NCI-H2227 (cell line): ENCODE measurements around the gene NHS.
"Not testable (repeated sequence)": the region's sequence is repeated elsewhere in the genome, so short reads cannot be mapped to it uniquely, and the experiment has no call there.

Experiments
- DNase-seq: peaks from one replicate; lab custom pipeline; 2025; ENCODE audit not compliant: unreplicated experiment; lab: John Stamatoyannopoulos, UW

NHS gene

GRCh38 chrX:17494216-17494615 is 119.2 kb downstream of the NHS start:
- DNase-seq: no peak

DNA sequence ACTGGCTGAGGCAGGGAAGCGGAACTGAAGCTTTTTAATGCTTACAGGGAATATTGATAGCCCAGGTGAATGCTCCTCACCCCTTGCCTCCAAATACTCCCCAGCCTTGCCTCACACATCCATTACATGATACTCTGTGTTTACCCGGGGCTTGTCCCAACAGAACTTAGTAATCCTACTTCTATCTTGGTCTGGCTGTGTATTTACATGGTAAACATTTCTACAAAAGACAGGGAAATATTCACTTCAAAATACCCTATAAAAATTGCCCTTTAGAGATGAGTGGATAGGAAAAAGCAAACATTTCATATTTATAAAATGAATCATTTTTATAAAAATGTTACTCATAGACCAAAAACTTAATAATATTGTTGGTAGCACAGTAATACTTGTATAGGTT is 120.1 kb downstream of the NHS start:
- no peak for DNase-seq

DNA sequence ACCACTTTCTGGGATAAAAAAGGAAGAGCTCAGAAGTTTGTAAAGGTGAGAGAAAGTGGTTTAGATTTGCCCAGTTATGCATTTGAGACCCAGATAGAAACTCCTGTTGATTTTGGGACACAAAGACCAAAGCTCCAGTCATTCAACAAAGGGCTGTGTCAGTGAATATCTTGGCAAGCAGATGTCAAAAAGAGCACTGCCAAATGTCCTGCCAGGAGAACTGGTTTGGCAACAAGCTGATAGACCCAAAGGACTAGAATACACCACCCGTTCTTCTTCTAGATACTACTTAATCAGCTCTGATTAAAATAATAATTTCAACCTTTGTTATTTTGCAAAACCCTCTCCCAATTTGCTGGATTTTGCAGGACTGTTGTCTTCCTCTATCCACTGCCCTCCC is 121.4 kb downstream of the NHS start:
- DNase-seq: no peak

DNA sequence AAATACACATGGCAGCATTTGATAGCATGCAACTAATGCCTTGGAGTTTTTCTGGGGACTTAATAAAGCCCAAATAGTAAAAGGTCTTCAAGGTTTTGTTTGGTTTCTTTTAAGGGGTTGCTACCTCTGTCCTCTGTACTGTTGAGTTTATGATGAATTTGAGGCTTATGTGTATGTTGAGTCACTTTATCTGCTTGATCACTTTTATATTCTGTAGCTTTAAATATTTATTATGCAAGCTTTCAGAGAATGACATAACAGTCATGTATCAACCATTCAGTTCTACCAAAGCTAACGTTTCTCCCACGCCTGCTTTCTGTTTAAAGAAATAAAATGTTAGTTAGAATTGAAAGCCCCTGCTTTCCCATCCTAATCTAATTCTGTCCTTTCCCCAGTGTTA is 122.2 kb downstream of the NHS start:
- DNase-seq: no peak

GRCh38 chrX:17499512-17499911 is 124.5 kb downstream of the NHS start:
- DNase-seq: no peak

DNA sequence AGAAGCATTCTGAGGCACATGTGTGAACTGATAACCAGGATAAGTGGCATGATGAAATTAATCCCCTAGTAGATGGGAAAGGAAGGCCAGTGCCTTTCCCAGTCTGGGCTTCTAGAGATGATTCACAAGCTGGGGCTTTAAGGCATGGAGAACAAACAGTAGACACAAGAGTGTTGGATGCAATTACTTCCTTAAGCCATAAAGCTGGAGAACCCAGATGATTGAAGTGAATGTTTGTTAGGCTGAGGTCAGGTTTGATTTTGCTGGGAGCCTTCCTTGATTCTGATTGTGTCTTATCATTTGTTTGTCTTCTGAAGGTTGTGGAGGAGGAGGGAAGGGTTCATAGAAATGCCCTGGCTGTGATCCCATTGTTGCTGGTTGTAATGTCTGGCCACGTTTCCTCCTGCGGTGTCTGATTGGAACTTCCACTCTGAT is 125.2 kb downstream of the NHS start:
- DNase-seq: no peak

DNA sequence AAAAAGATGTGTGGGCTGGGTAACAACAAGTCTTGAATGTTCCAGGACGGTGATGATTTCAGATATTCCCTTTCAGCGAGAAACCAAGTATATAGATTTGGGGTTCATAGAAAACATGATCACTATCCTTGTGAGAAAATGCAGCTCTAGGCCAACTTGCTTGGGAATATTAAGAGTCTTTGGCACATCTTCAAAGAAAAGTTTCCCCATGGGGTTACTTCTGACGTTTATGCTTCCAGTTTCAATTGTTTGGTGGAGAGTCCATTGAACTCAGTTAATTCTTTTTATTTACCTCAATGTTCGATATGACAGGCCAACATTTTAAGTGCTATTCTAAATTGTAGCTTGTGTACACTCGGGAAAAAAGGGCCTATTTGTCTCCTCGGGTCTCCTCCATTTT is 126.7 kb downstream of the NHS start:
- no peak for DNase-seq

- DNase-seq: not testable (repeated sequence)
Observed at GRCh38 chrX:17506352-17506751, 131.4 kb downstream of the NHS start.

DNA sequence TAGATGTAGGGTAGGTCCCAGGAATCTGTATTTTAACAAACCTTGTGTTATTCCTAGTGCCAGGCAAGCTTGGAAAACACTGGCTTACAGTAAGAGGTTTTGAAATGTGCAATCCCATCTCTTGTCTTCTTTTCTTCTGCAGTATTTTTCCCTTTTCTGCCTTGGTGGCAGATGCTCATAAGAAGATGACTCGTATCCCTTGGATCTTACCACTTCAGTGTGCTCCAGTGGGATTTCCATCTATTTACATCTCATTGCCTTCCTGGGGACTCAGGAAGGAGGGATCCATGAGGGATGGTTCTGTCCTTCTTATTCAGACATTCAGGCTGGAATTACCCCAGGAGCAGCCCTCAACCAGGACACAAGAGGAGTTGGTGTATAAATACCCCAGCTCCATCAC is 136.6 kb downstream of the NHS start:
- DNase-seq: no peak

DNA sequence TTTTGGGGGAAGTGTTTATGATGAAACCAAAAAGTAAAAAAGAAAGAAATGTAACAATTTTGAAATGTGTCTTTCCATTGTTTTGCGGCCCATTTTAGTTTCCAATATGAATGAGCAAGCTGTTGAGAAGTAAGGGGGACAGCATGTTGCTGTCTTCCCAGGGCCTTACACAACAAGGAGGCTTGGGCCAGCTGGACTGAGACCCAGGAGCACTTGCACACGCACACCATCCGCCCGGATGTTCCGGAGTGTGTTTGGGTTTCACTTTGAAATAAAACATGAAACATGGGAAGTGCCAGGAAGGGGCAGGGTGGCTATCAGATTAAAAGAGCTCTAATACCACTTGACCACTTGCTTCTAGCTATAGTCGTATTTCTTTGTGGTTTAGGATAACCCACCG is 144.4 kb downstream of the NHS start:
- no peak for DNase-seq

DNA sequence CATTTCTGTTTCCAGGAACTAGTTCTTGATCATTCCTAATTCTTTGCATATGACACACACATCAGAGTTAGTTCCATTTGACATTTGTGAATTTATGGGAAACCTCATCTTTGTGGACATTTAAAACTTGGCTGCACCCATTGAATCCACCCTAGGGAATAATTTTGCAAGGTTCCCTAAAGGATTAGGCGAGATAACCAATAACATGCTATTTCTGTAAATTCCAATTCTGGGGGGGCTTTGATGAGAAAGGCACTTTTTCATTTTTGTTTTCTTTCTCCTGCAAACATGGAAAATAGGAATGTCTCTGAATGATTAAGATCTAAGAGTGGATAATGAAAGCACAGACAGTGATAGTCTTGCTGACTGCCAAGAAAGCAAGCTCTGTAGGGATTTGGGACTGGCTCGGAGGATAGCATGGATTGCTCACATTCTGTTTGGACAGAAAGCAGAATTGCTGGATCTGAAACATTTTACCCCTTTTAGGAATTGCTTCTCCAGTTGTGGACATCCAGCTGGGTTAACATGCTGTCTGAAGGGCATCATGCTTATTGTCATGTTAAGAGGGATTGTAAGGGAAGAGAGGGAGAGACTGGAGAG is 145.1 kb downstream of the NHS start:
- DNase-seq: no peak

- peak; percentile 72 for DNase-seq
Observed at GRCh38 chrX:17521871-17522693, 147.1 kb downstream of the NHS start.

GRCh38 chrX:17525266-17525665 is 150.3 kb downstream of the NHS start:
- no peak for DNase-seq

DNA sequence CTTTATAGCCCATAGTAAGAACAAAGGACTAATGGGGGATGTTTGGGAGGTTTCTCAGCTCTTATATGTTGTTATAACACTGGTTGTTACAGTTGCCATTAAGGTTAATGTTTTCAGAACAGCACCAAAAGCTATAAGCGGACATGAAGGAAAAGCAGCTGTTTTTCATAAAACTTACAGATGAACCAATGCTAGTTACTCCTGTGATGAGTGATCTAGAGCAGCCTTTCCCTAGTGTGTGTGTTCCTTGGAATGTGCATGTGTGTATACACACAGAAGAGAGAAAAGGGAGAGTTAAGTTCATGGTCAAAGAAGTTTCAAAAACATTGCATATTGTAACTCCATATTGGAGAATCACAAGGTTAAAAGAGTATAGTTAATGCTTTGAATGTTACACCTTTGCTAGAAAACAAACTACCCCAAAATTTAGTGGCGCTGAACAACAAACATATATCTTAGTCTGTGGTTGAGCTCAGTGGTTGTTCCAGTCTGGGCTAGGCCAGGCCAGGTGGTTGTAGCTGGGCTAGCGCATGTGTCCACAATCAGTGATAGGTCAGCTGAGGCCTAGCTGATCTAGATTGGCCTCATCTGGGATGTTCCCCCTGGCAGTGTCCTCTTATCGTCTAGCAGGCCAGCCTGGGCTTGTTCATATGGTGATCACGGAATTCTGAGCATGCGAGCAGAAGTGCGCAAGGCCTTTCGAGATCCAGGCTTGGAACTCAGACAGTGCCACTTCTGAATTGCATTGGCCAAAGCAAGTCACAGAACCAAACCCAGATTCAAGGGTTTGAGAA is 151.0 kb downstream of the NHS start:
- no peak for DNase-seq

DNA sequence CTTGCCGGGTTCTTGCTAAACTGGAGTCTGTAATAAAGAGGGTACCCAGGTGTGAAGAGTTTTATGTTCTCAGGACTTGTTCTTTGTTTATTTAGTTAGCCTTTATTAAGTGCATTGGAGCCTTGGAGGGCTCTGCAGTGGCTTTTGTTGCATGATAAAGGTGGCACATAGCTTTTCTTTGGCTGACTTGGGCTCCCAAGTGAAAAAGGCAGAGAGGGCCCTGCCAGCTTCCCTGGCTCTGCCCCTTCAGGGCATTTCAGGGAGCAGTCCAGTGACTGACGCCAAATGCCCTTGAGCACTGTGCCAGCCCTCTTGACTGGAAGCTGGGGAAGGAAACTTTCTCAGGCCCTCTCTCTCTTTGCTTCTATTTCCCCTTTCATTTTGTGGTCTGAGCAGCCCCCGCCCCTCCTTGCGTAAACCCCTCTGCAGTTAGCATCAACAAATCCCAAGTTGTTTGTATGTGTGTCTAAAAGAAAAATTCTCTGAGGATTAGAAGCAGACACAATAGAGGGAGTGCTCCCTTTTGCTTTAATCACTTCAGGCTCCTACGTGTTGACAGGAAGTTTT is 152.2 kb downstream of the NHS start:
- DNase-seq: no peak

GRCh38 chrX:17527922-17528321 is 152.9 kb downstream of the NHS start:
- DNase-seq: no peak

DNA sequence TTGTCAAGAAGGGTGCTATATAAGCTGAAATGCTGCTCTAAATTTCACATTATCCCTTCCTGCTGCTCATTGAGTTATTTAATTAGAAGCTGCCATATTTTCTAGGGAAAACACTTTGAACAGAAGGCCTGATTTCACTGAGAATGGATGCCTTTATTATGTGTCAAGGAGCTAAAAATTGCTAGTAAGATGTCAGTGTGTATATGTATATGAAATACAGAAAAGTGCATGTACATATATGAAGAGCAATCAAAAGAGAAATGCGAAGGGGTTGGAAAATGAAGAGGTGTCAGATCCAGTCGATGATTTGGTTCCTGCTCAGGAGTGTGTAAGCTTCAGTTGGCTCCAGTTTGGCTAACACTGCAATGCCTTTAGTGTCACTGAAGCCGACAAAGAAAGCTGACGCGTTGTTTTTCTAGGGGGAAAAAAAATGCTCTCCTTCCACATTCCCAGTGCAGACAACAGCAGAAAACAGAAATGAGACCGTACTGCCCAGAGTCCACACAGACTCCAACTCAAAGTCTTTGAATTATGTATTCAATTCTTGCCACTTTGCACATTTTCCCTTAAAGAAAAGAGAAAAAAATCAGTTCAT is 154.2 kb downstream of the NHS start:
- DNase-seq: no peak

DNA sequence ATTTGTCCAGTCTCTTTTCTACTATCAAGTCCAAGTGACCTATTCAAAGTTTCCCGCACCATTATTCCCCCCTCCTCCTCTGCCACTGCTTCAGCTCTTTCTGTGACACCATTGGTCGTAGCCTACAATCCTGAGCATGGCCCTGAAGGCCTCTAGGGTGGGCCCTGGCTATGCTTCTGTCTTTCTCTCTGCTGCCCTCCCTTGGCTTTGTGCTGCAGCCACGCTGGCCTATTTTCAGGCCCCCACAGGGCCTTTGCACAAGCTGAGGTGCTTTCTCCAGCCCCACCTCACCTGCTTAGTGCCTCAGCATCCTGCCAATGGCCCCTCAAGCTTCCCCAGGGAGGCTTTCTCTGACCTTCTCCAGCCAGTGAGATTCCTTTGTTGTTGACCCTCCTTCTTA is 156.5 kb downstream of the NHS start:
- DNase-seq: no peak

DNA sequence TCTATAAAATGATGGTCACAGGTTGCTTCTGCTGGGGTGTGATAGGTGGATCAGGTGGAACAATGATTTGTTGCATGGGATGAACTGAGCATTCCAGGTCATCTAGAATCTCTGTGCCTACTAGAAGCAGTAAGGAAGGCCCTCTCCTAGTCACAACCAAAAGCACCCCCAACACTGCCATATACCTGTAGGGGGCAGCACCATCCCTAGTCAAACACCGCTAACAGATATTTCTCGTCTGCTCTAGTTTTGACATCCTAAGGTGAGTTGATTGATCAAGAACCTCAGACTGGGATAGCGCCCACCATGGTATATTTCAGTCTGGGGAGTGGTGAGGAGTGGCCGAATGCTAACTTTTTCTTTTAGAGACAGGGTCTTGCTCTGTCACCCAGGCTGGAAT is 160.2 kb downstream of the NHS start:
- DNase-seq: no peak

DNA sequence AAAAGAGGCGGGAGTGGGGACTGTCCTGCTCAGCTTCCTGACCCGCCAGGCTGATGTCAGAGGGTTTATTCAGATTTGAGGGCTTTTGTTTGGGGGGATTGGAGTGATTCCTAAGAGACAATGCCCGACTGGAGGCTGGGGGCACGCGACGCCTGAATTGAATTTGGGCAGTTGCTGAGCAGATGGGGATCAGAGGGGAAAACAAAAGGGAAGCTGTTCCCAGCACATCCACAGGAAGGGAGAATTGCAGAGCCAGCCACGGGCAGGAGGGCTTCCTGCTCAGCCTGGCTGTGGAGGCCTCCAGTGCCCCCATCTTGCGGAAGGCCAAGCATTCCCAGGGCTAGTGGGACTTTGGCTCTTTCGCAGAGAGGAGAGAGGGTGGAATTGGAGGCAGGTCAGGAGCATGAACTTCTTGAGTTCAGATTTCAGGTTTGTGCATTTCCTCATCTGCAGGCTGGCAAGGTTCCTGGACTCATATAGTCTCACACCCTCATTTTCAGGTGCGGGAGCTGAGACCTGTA is 162.8 kb downstream of the NHS start:
- no peak for DNase-seq

DNA sequence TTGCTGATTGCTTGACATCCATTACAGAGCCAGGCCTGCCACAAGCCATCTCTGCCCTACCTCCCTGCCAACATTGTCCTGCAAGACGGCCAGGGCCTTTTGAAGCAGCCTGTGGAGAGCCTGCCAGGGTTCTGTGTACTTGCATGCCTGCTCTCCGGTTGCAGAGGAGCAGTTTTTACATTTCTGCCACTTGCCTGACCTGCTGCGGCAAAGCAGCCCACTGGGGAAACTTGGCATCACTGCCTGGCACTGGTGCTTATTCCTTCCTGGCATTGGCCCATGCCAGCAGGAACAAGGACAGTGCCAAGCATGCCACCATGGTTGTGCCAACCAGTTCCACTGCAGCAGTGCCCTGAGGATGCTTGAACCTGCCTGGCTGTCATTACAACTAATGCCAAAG is 167.1 kb downstream of the NHS start:
- DNase-seq: no peak
